ENCODE results near the gene P2RX5. TPM values are rescaled to one million over a fixed set of nuclear protein-coding genes. Genes with fewer than 3 reads are reported as not detected.
"Not testable (repeated sequence)": the region's sequence is repeated elsewhere in the genome, so short reads cannot be mapped to it uniquely, and the experiment has no call there.

The P2RX5 gene
- total RNA-seq, 2 experiments from 2014 or later = 17.2 to 19.0 TPM

GRCh38 chr17:3702041-3702539 is 6.1 kb upstream of the P2RX5 start:
- DNase-seq; H3K4me3 Mint-ChIP-seq; H3K9me3 Mint-ChIP-seq; H3K36me3 Mint-ChIP-seq; H3K27me3 Mint-ChIP-seq; H3K27ac Mint-ChIP-seq; ATAC-seq (ENCODE audit: low read depth); H3K4me1 Mint-ChIP-seq: not testable (repeated sequence)
- POLR2A ChIA-PET = interaction anchor here (0.6 to 2.6 kb wide), 3 partner anchors 9 to 1549 kb away, joined by 3 to 8 read pairs (median 3); no protein-coding TSS in a partner anchor

- Mint-ChIP-seq H3K4me3 (no peak overlapping the region), H3K4me1 (peaks cover 8% of the 10 kb centered on the region), H3K27me3 (no peaks in the 10 kb centered on the region), H3K36me3 (peaks cover 9% of the 10 kb centered on the region), H3K9me3 (peaks cover 4% of the 10 kb centered on the region), H3K27ac (no peak overlapping the region)
- DNase-seq (no peak), ATAC-seq (ENCODE audit: low read depth) (no peak)
- POLR2A ChIA-PET = interaction anchor here (2.6 kb wide), 1 partner anchor 11 kb away, joined by 8 read pairs; no protein-coding TSS in a partner anchor
Observed at GRCh38 chr17:3699951-3700350, 4.0 kb upstream of the P2RX5 start.

GRCh38 chr17:3698139-3698538 is 2.2 kb upstream of the P2RX5 start:
- Mint-ChIP-seq H3K4me3 (no peak overlapping the region), H3K36me3 (peaks cover 8% of the 10 kb centered on the region), H3K27ac (no peak overlapping the region), H3K27me3 (no peaks in the 10 kb centered on the region), H3K4me1 (peaks cover 17% of the 10 kb centered on the region), H3K9me3 (peaks cover 4% of the 10 kb centered on the region)
- POLR2A ChIA-PET = interaction anchor here (0.6 to 0.7 kb wide), 2 partner anchors 9 to 48 kb away, joined by 3 read pairs; no protein-coding TSS in a partner anchor
- ATAC-seq (ENCODE audit: low read depth) = no peak
- DNase-seq = no peak

- Mint-ChIP-seq H3K27me3 (no peaks in the 10 kb centered on the region), H3K4me1 (peaks cover 13% of the 10 kb centered on the region), H3K4me3 (peak overlapping the region; percentile 98), H3K9me3 (peaks cover 2% of the 10 kb centered on the region), H3K27ac (no peak overlapping the region), H3K36me3 (peaks cover 3% of the 10 kb centered on the region)
- ATAC-seq (ENCODE audit: low read depth) (no peak), DNase-seq (no peak)
- POLR2A ChIA-PET = interaction anchor here (0.5 to 2.6 kb wide), 5 partner anchors 14 to 906 kb away, joined by 3 to 33 read pairs (median 4); partner anchors contain the start of genes EMC6 and HASPIN
Observed at GRCh38 chr17:3697103-3697476, 1.1 kb upstream of the P2RX5 start.

GRCh38 chr17:3695129-3695722 is 729 bp downstream of the P2RX5 start:
- H3K9me3 Mint-ChIP-seq = peaks cover 2% of the 10 kb centered on the region
- peaks cover 13% of the 10 kb centered on the region for H3K4me1 Mint-ChIP-seq
- ATAC-seq (ENCODE audit: low read depth) = peak; percentile 6
- no peaks in the 10 kb centered on the region for H3K27me3 Mint-ChIP-seq
- POLR2A ChIA-PET = interaction anchor here (0.7 to 2.6 kb wide), 7 partner anchors 10 to 150 kb away, joined by 3 to 33 read pairs (median 5); partner anchors contain the start of genes CTNS, HASPIN, NCBP3 and SHPK
- DNase-seq = peak; percentile 47
- peak overlapping the region; percentile 78 for H3K4me3 Mint-ChIP-seq
- no peak overlapping the region for H3K27ac Mint-ChIP-seq
- H3K36me3 Mint-ChIP-seq = peaks cover 3% of the 10 kb centered on the region

- peaks cover 13% of the 10 kb centered on the region for H3K4me1 Mint-ChIP-seq
- POLR2A ChIA-PET = interaction anchor here (0.6 kb wide), 1 partner anchor 106 kb away, joined by 3 read pairs; no protein-coding TSS in a partner anchor
- H3K36me3 Mint-ChIP-seq = peaks cover 3% of the 10 kb centered on the region
- H3K9me3 Mint-ChIP-seq = peaks cover 2% of the 10 kb centered on the region
- ATAC-seq (ENCODE audit: low read depth) (no peak), DNase-seq (no peak)
- H3K4me3 Mint-ChIP-seq = peak overlapping the region; percentile 35
- H3K27me3 Mint-ChIP-seq = no peaks in the 10 kb centered on the region
- no peak overlapping the region for H3K27ac Mint-ChIP-seq
Observed at GRCh38 chr17:3693829-3694231, 2.1 kb downstream of the P2RX5 start.

GRCh38 chr17:3693141-3693540 is 2.8 kb downstream of the P2RX5 start:
- Mint-ChIP-seq H3K27me3 (no peaks in the 10 kb centered on the region), H3K36me3 (peaks cover 3% of the 10 kb centered on the region), H3K9me3 (peaks cover 2% of the 10 kb centered on the region), H3K4me3 (no peak overlapping the region), H3K27ac (no peak overlapping the region), H3K4me1 (peaks cover 13% of the 10 kb centered on the region)
- POLR2A ChIA-PET = no interaction called here
- ATAC-seq (ENCODE audit: low read depth) = no peak
- no peak for DNase-seq

- POLR2A ChIA-PET = no interaction called here
- no peak overlapping the region for H3K4me3 Mint-ChIP-seq
- DNase-seq = no peak
- no peaks in the 10 kb centered on the region for H3K36me3 Mint-ChIP-seq
- peaks cover 11% of the 10 kb centered on the region for H3K4me1 Mint-ChIP-seq
- no peaks in the 10 kb centered on the region for H3K9me3 Mint-ChIP-seq
- H3K27ac Mint-ChIP-seq = no peak overlapping the region
- no peak for ATAC-seq (ENCODE audit: low read depth)
- H3K27me3 Mint-ChIP-seq = no peaks in the 10 kb centered on the region
Observed at GRCh38 chr17:3692346-3692745, 3.6 kb downstream of the P2RX5 start.

- Mint-ChIP-seq H3K27ac (no peak overlapping the region), H3K27me3 (no peaks in the 10 kb centered on the region), H3K4me1 (peaks cover 11% of the 10 kb centered on the region), H3K9me3 (no peaks in the 10 kb centered on the region), H3K36me3 (no peaks in the 10 kb centered on the region), H3K4me3 (no peak overlapping the region)
- DNase-seq (no peak), ATAC-seq (ENCODE audit: low read depth) (no peak)
- POLR2A ChIA-PET = interaction anchor here (0.6 kb wide), 1 partner anchor 21 kb away, joined by 3 read pairs; no protein-coding TSS in a partner anchor
Observed at GRCh38 chr17:3691617-3692067, 4.3 kb downstream of the P2RX5 start.

- no peak for ATAC-seq (ENCODE audit: low read depth)
- no peak for DNase-seq
- POLR2A ChIA-PET = no interaction called here
Observed at GRCh38 chr17:3690094-3690715, 5.8 kb downstream of the P2RX5 start.

GRCh38 chr17:3689262-3690093 is 6.5 kb downstream of the P2RX5 start:
- no peak for ATAC-seq (ENCODE audit: low read depth)
- DNase-seq = no peak
- H3K36me3 Mint-ChIP-seq = no peaks in the 10 kb centered on the region
- no peaks in the 10 kb centered on the region for H3K9me3 Mint-ChIP-seq
- H3K4me1 Mint-ChIP-seq = peaks cover 7% of the 10 kb centered on the region
- H3K27ac Mint-ChIP-seq = no peak overlapping the region
- POLR2A ChIA-PET = no interaction called here
- no peak overlapping the region for H3K4me3 Mint-ChIP-seq
- H3K27me3 Mint-ChIP-seq = no peaks in the 10 kb centered on the region

More at GRCh38 chr17:3690094-3690715, 5.8 kb downstream of the P2RX5 start:
- Mint-ChIP-seq H3K4me1 (peaks cover 9% of the 10 kb centered on the region), H3K27me3 (no peaks in the 10 kb centered on the region), H3K9me3 (no peaks in the 10 kb centered on the region), H3K4me3 (no peak overlapping the region), H3K36me3 (no peaks in the 10 kb centered on the region), H3K27ac (no peak overlapping the region)

GRCh38 chr17:3688852-3689261 is 7.1 kb downstream of the P2RX5 start:
- ATAC-seq (ENCODE audit: low read depth) = no peak
- POLR2A ChIA-PET = no interaction called here
- no peak overlapping the region for H3K27ac Mint-ChIP-seq
- no peaks in the 10 kb centered on the region for H3K9me3 Mint-ChIP-seq
- no peak overlapping the region for H3K4me3 Mint-ChIP-seq
- H3K36me3 Mint-ChIP-seq = no peaks in the 10 kb centered on the region
- peaks cover 2% of the 10 kb centered on the region for H3K4me1 Mint-ChIP-seq
- DNase-seq = no peak
- H3K27me3 Mint-ChIP-seq = no peaks in the 10 kb centered on the region

GRCh38 chr17:3688027-3688553 is 7.9 kb downstream of the P2RX5 start:
- no peak overlapping the region for H3K27ac Mint-ChIP-seq

More at GRCh38 chr17:3688027-3688553, 7.9 kb downstream of the P2RX5 start:
- no peak for DNase-seq
- Mint-ChIP-seq H3K4me3 (no peak overlapping the region), H3K36me3 (no peaks in the 10 kb centered on the region), H3K9me3 (no peaks in the 10 kb centered on the region), H3K27me3 (no peaks in the 10 kb centered on the region), H3K4me1 (peaks cover 3% of the 10 kb centered on the region)
- ATAC-seq (ENCODE audit: low read depth) = no peak
- POLR2A ChIA-PET = no interaction called here
